K562 (cell line): ENCODE results near the gene ASAH2B.
"Not testable (repeated sequence)": the region's sequence is repeated elsewhere in the genome, so short reads cannot be mapped to it uniquely, and the experiment has no call there.

Experiments
- CTCF ChIP-seq, 3 experiments: IDR thresholded peaks in 2 of 3; conservative IDR thresholded peaks in 1 of 3; 2 replicates each; pipeline ENCODE4 v1.5.1; 2011 to 2012; ENCODE audit warnings: low read length in 3 of 3, mild to moderate bottlenecking in 3 of 3, control low read depth in 2 of 3, improper control_type of control experiment in 1 of 3, inconsistent platforms in 1 of 3, low read depth in 1 of 3, mixed read lengths in 1 of 3, moderate library complexity in 1 of 3; ENCODE audit not compliant: insufficient read depth in 2 of 3
- ELF4 ChIP-seq: fragments of 450-650 bp; formaldehyde crosslinking; IDR thresholded peaks from 2 replicates; pipeline ENCODE4 v1.4.0; 2022; ENCODE audit warnings: missing genetic modification characterization
- EWSR1 ChIP-seq: fragments of 450-650 bp; IDR thresholded peaks from 2 replicates; pipeline ENCODE4 v1.6.1; 2018; ENCODE audit warnings: borderline replicate concordance, mild to moderate bottlenecking, low read depth, moderate library complexity; ENCODE audit not compliant: partially characterized antibody
- KLF10 ChIP-seq: fragments of 250-450 bp; sonication (Bioruptor Pico); IDR thresholded peaks from 2 replicates; pipeline ENCODE4 v1.6.1; 2021; ENCODE audit warnings: matching md5 sums
- MAFF ChIP-seq: IDR thresholded peaks from 2 replicates; pipeline ENCODE4 v1.6.1; 2012; ENCODE audit warnings: low read length, improper control_type of control experiment
- NCOA2 ChIP-seq, 2 experiments: fragments of 450-650 bp; IDR thresholded peaks; 2 replicates each; pipeline ENCODE4 v1.6.1; 2018; ENCODE audit warnings: mild to moderate bottlenecking in 2 of 2, moderate library complexity in 1 of 2; ENCODE audit not compliant: partially characterized antibody in 2 of 2
- RAD21 ChIP-seq, 2 experiments: fragments of 250-450 bp in 1 of 2; fragments of 450-650 bp in 1 of 2; sonication (Bioruptor Pico) in 1 of 2; formaldehyde crosslinking in 1 of 2; IDR thresholded peaks in 1 of 2; conservative IDR thresholded peaks in 1 of 2; 2 replicates each; pipeline versions ENCODE4 v1.4.0 to v1.8.0; 2020 to 2022; ENCODE audit warnings: mild to moderate bottlenecking in 2 of 2, moderate library complexity in 1 of 2
- SP2 ChIP-seq: IDR thresholded peaks from 2 replicates; pipeline ENCODE4 v1.6.1; 2011; ENCODE audit warnings: mild to moderate bottlenecking, low read depth, low read length, moderate library complexity; ENCODE audit not compliant: poor library complexity, severe bottlenecking; ENCODE audit errors: extremely low read depth
- SRSF7 ChIP-seq: fragments of 200-400 bp; formaldehyde crosslinking; optimal IDR thresholded peaks from 2 replicates; pipeline ENCODE3; 2017; ENCODE audit warnings: mild to moderate bottlenecking, low read depth, low read length
- ZFX ChIP-seq: sonication (generic); formaldehyde crosslinking; IDR thresholded peaks from 2 replicates; pipeline ENCODE4 v1.8.0; 2022; ENCODE audit warnings: mild to moderate bottlenecking, missing genetic modification reagents, moderate library complexity

GRCh38 chr10:50728112-50728511, 11.6 kb upstream of the ASAH2B start:
- not testable (repeated sequence) for TF ChIP-seq NCOA2 (IDR thresholded peaks at IDR 0.05; ENCODE audit: partially characterized antibody in 2 of 2); CTCF (IDR thresholded peaks at IDR 0.05 in 2 of 3, conservative IDR thresholded peaks at IDR 0.05 in 1 of 3; ENCODE audit: insufficient read depth in 2 of 3, low read depth in 1 of 3, low read length in 3 of 3); SP2; ELF4 (CRISPR knock-in tag); SRSF7; MAFF; RAD21 (CRISPR knock-in tag; conservative IDR thresholded peaks at IDR 0.05 in 1 of 2, IDR thresholded peaks at IDR 0.05 in 1 of 2); ZFX (CRISPR knock-in tag); EWSR1; KLF10 (CRISPR knock-in tag)
